Activated T-cell treated with anti-CD3 and anti-CD28 coated beads, Interleukin-2, amount 50 U/mL, for 72 hours (primary cell): ENCODE data around the gene COL28A1. TPM values are rescaled to one million over a fixed set of nuclear protein-coding genes. Genes with fewer than 3 reads are reported as not detected.

Experiments
- ATAC-seq, 2 donors: fragments of 150-1000 bp; cut with Tn5 transposase; replicated peaks in 1 of 2; 2 replicates each; pipeline ENCODE4 v1.10.0; 2021; ENCODE audit warnings: moderate library complexity in 2 of 2, mild to moderate bottlenecking in 1 of 2
- DNase-seq, 2 donors: peaks; one replicate each; pipeline ENCODE4 v3.0.0; 2021 to 2022; ENCODE audit warnings: mixed read lengths in 1 of 2
- H3K27ac Mint-ChIP-seq: one replicate; pipeline ENCODE4 v1.8.0; 2022; ENCODE audit warnings: mild to moderate bottlenecking, moderate library complexity, mixed read lengths
- H3K27me3 Mint-ChIP-seq: one replicate; pipeline ENCODE4 v1.8.0; 2022; ENCODE audit warnings: low read depth, mixed read lengths
- H3K36me3 Mint-ChIP-seq, 2 donors: one replicate each; pipeline ENCODE4 v1.8.0; 2022; ENCODE audit warnings: mixed read lengths in 2 of 2, mild to moderate bottlenecking in 1 of 2; ENCODE audit not compliant: insufficient read depth in 2 of 2
- H3K4me1 Mint-ChIP-seq: one replicate; pipeline ENCODE4 v1.8.0; 2022; ENCODE audit warnings: low read depth, mixed read lengths
- H3K4me3 Mint-ChIP-seq, 2 donors: one replicate each; pipeline ENCODE4 v1.8.0; 2022; ENCODE audit warnings: mild to moderate bottlenecking in 2 of 2, mixed read lengths in 2 of 2, moderate library complexity in 2 of 2
- H3K9me3 Mint-ChIP-seq, 2 donors: one replicate each; pipeline ENCODE4 v1.8.0; 2022; ENCODE audit warnings: mixed read lengths in 2 of 2
- total RNA-seq, 2 donors: library from RNA; stranded (reverse); gene quantifications; one replicate each; pipeline ENCODE4 v1.2.3, GENCODE V29; 2022

COL28A1 gene
- total RNA-seq, 2 donors from 2014 or later, result 0.16 to 0.29 TPM

- Mint-ChIP-seq H3K36me3 (no peaks in the 10 kb centered on the region), H3K27ac (no peak overlapping the region)
Measured at GRCh38 chr7:7527047-7527446, 8.6 kb downstream of the COL28A1 start.

GRCh38 chr7:7526006-7526405, 9.7 kb downstream of the COL28A1 start:
- Mint-ChIP-seq H3K4me3 (no peak overlapping the region), H3K4me1 (no peaks in the 10 kb centered on the region), H3K36me3 (no peaks in the 10 kb centered on the region), H3K9me3 (no peaks in the 10 kb centered on the region), H3K27me3 (peaks cover 8% of the 10 kb centered on the region), H3K27ac (no peak overlapping the region)
- no peak for ATAC-seq
- no peak for DNase-seq

More at GRCh38 chr7:7527047-7527446, 8.6 kb downstream of the COL28A1 start:
- Mint-ChIP-seq H3K9me3 (no peaks in the 10 kb centered on the region), H3K27me3 (peaks cover 8% of the 10 kb centered on the region), H3K4me3 (no peak overlapping the region), H3K4me1 (no peaks in the 10 kb centered on the region)
- ATAC-seq (no peak), DNase-seq (no peak)

GRCh38 chr7:7524121-7524520, 11.6 kb downstream of the COL28A1 start:
- Mint-ChIP-seq H3K9me3 (no peaks in the 10 kb centered on the region), H3K36me3 (no peaks in the 10 kb centered on the region), H3K4me3 (no peak overlapping the region), H3K4me1 (no peaks in the 10 kb centered on the region), H3K27me3 (peaks cover 8% of the 10 kb centered on the region), H3K27ac (no peak overlapping the region)
- DNase-seq (no peak), ATAC-seq (no peak)

GRCh38 chr7:7522421-7522820, 13.3 kb downstream of the COL28A1 start:
- DNase-seq (no peak), ATAC-seq (no peak)
- H3K27me3 Mint-ChIP-seq, result peaks cover 6% of the 10 kb centered on the region
- H3K36me3 Mint-ChIP-seq, result no peaks in the 10 kb centered on the region
- H3K4me3 Mint-ChIP-seq, result no peak overlapping the region
- H3K27ac Mint-ChIP-seq, result no peak overlapping the region
- no peaks in the 10 kb centered on the region for H3K9me3 Mint-ChIP-seq
- H3K4me1 Mint-ChIP-seq, result no peaks in the 10 kb centered on the region

- no peaks in the 10 kb centered on the region for H3K4me1 Mint-ChIP-seq
- H3K36me3 Mint-ChIP-seq, result no peaks in the 10 kb centered on the region
- DNase-seq, result no peak
- no peak for ATAC-seq
- no peak overlapping the region for H3K27ac Mint-ChIP-seq
- no peaks in the 10 kb centered on the region for H3K27me3 Mint-ChIP-seq
- H3K9me3 Mint-ChIP-seq, result no peaks in the 10 kb centered on the region
- no peak overlapping the region for H3K4me3 Mint-ChIP-seq
Measured at GRCh38 chr7:7521259-7521658, 14.4 kb downstream of the COL28A1 start.

- Mint-ChIP-seq H3K27me3 (no peaks in the 10 kb centered on the region), H3K4me1 (no peaks in the 10 kb centered on the region), H3K27ac (no peak overlapping the region), H3K36me3 (no peaks in the 10 kb centered on the region), H3K4me3 (no peak overlapping the region), H3K9me3 (no peaks in the 10 kb centered on the region)
- no peak for ATAC-seq
- DNase-seq, result no peak
Measured at GRCh38 chr7:7519528-7519927, 16.1 kb downstream of the COL28A1 start.

- Mint-ChIP-seq H3K4me1 (no peaks in the 10 kb centered on the region), H3K27me3 (no peaks in the 10 kb centered on the region), H3K9me3 (no peaks in the 10 kb centered on the region), H3K36me3 (no peaks in the 10 kb centered on the region), H3K27ac (no peak overlapping the region), H3K4me3 (no peak overlapping the region)
- DNase-seq, result no peak
- ATAC-seq, result no peak
Measured at GRCh38 chr7:7519056-7519455, 16.6 kb downstream of the COL28A1 start.

- Mint-ChIP-seq H3K27me3 (no peaks in the 10 kb centered on the region), H3K9me3 (no peaks in the 10 kb centered on the region), H3K4me3 (no peak overlapping the region), H3K36me3 (no peaks in the 10 kb centered on the region), H3K4me1 (no peaks in the 10 kb centered on the region), H3K27ac (no peak overlapping the region)
- no peak for DNase-seq
- ATAC-seq, result no peak
Measured at GRCh38 chr7:7517754-7518153, 17.9 kb downstream of the COL28A1 start.

- ATAC-seq (no peak), DNase-seq (no peak)
- H3K27me3 Mint-ChIP-seq, result no peaks in the 10 kb centered on the region
- no peak overlapping the region for H3K4me3 Mint-ChIP-seq
- H3K9me3 Mint-ChIP-seq, result no peaks in the 10 kb centered on the region
- H3K36me3 Mint-ChIP-seq, result no peaks in the 10 kb centered on the region
- H3K4me1 Mint-ChIP-seq, result no peaks in the 10 kb centered on the region
- no peak overlapping the region for H3K27ac Mint-ChIP-seq
Measured at GRCh38 chr7:7516662-7517061, 19.0 kb downstream of the COL28A1 start.

GRCh38 chr7:7516156-7516555, 19.5 kb downstream of the COL28A1 start:
- Mint-ChIP-seq H3K27ac (no peak overlapping the region), H3K27me3 (no peaks in the 10 kb centered on the region), H3K9me3 (no peaks in the 10 kb centered on the region), H3K4me1 (no peaks in the 10 kb centered on the region), H3K36me3 (no peaks in the 10 kb centered on the region), H3K4me3 (no peak overlapping the region)
- DNase-seq (no peak), ATAC-seq (no peak)

- Mint-ChIP-seq H3K4me3 (no peak overlapping the region), H3K9me3 (no peaks in the 10 kb centered on the region), H3K4me1 (no peaks in the 10 kb centered on the region), H3K27me3 (no peaks in the 10 kb centered on the region), H3K27ac (no peak overlapping the region), H3K36me3 (no peaks in the 10 kb centered on the region)
- DNase-seq (no peak), ATAC-seq (no peak)
Measured at GRCh38 chr7:7512861-7513597, 22.6 kb downstream of the COL28A1 start.

GRCh38 chr7:7510794-7511193, 24.9 kb downstream of the COL28A1 start:
- Mint-ChIP-seq H3K36me3 (no peaks in the 10 kb centered on the region), H3K27ac (no peak overlapping the region)

GRCh38 chr7:7505915-7506314, 29.8 kb downstream of the COL28A1 start:
- Mint-ChIP-seq H3K36me3 (no peaks in the 10 kb centered on the region), H3K4me1 (no peaks in the 10 kb centered on the region), H3K27me3 (no peaks in the 10 kb centered on the region), H3K27ac (no peak overlapping the region), H3K4me3 (no peak overlapping the region), H3K9me3 (no peaks in the 10 kb centered on the region)
- DNase-seq (no peak), ATAC-seq (no peak)

More at GRCh38 chr7:7510794-7511193, 24.9 kb downstream of the COL28A1 start:
- Mint-ChIP-seq H3K9me3 (no peaks in the 10 kb centered on the region), H3K4me1 (no peaks in the 10 kb centered on the region), H3K4me3 (no peak overlapping the region), H3K27me3 (no peaks in the 10 kb centered on the region)
- DNase-seq (no peak), ATAC-seq (no peak)
